Inflammatory macrophage treated with lipopolysaccharide for 1 hour (primary cell): ENCODE measurements around the gene MVD.
"Not testable (repeated sequence)": the region's sequence is repeated elsewhere in the genome, so short reads cannot be mapped to it uniquely, and the experiment has no call there.

ENCODE experiments used
- DNase-seq, 2 donors: peaks; one replicate each; pipeline ENCODE4 v3.0.0-alpha.2; 2020 to 2022

Gene MVD

GRCh38 chr16:88622866-88623265 is 40.0 kb downstream of the MVD start:
- no peak for DNase-seq

- no peak for DNase-seq
Measured at GRCh38 chr16:88622125-88622524, 40.8 kb downstream of the MVD start.

- no peak for DNase-seq
Measured at GRCh38 chr16:88619859-88620815, 42.8 kb downstream of the MVD start.

- no peak for DNase-seq
Measured at GRCh38 chr16:88618956-88619667, 43.8 kb downstream of the MVD start.

DNA sequence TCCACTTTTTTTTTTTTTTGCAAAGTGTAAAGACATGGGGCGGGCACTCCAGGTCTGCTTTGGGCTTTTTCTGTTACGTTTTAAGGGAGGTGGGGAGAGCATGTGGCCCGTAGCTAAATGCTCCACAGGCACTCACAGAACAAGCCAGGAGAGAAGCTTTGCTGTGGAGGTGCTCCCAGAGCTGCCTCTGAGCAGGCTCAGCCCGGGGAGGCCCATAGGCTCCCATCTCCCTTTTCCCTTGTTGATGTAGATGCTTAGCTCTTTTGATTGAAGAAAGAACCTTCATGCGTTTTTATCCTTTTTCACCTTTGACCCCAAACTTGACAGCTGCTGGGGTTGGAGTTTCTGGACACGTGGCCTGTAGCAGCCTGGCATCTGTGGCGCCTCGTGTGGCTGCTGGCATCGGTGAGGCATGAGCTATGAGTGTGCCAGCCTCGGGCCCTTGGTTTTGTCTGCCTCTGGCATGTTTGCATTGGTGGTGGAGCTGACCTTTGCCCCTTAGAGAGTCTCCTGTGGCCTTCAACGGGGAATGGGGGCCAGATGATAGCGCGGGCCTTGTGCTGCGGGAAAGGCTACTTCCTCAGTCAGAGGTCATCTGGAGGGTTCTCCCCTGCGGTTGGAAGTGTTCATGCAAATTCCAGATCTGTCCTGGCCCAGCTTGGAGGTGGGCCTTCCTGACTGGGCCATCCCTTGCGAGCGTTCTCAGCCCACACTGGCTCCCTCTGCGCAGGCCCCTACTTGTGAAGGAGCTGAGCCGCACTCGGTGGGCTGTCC is 44.5 kb downstream of the MVD start:
- DNase-seq = no peak

GRCh38 chr16:88617268-88618031 is 45.4 kb downstream of the MVD start:
- no peak for DNase-seq

DNA sequence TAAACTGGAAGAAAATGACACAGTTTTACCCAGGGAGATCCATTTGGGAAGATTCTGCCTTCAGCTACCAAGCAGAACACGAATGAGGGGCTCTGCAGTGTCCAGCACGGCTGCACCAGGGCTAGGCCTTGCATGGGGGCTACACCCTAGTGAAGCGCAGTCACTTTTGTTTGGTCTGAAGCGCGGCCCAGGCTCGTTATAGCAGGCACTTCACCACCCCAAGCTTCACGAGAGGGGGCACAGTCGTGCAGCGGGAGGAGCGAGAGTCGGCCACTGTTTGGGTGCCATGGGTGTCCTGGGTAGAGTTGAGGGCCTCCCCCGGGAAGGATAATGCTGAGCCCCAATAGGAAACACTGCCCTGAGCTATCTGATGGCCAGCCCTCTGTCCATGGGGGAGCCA is 46.2 kb downstream of the MVD start:
- no peak for DNase-seq

- no peak for DNase-seq
Measured at GRCh38 chr16:88616320-88616719, 46.6 kb downstream of the MVD start.

- DNase-seq = no peak
Measured at GRCh38 chr16:88614818-88615580, 47.9 kb downstream of the MVD start.

GRCh38 chr16:88613911-88614817 is 48.7 kb downstream of the MVD start:
- DNase-seq = no peak

- no peak for DNase-seq
Measured at GRCh38 chr16:88613293-88613692, 49.6 kb downstream of the MVD start.

DNA sequence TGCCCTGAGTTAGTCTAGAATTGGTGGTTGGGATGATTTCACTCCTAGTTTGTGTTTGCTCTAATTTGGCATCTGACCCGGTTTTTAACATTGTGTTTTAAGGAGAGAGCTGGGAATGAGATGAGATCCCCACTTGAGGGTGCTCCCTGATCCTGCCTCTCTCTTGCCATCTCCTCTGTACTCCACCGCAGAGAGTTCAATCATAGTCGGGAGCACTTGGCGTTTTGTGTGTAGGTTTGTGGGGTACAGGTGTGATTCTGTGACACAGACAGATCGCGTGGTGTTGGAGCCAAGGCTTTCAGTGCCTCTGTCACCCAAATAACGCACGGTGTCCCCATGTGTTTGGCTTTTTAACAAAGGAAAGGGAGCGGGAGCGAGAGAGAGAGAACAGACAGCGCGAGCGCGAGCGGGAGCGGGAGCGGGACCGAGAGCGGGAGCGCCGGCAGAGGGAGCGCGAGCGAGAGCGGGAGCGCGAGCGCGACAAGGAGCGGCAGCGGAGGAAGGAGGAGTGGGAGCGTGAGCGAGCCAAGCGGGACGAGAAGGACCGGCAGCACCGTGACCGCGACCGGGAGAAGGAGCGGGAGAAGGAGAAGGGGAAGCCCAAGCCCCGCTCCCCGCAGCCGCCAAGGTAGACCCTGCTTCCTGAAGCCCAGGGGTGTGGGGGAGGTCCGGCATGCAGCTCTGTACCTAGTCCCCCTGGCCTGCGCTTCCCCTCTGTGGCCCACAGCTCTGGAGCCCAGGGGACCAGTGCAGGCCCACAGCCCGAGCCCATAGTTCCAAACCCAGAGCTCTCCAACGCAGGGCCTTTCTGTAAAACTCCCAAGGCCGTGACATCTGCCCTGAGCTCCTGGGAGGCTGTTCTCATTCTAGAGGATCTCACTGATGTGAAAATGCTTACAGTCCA is 51.7 kb downstream of the MVD start:
- DNase-seq = no peak

DNA sequence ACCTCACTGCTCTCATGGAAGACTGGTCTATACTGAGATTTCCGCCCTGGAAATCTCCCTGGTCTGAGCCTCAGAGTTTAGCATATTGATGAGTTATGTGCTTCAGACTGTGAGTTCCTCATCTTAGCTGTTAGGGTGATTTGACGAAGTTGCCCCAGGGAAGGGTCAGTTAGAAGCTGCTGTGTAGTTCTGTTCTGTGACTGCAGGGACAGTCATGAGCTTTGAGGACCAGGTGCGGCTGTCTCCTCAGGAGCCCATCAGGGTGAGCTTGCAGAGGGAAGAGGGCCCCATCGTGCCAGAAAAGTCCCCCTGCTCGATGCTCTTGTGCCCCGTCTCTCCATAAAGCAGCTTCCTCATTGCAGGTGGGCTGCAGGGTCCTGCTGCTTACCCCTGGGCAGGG is 52.8 kb downstream of the MVD start:
- DNase-seq = no peak

DNA sequence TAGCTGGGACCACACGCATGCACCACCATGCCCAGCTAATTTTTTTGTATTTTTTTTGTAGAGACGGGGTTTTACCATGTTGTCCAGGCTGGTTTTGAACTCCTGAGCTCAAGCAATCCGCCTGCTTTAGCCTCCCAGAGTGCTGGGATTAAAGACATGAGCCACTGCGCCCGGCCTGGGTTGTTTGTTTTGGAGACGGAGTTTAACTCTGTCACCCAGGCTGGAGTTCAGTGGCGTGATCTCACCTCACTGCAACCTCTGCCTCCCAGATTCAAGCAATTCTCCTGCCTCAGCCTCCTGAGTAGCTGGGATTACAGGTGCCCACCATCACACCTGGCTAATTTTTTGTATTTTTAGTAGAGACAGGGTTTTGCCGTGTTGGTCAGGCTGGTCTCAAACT is 53.5 kb downstream of the MVD start:
- DNase-seq = not testable (repeated sequence)

DNA sequence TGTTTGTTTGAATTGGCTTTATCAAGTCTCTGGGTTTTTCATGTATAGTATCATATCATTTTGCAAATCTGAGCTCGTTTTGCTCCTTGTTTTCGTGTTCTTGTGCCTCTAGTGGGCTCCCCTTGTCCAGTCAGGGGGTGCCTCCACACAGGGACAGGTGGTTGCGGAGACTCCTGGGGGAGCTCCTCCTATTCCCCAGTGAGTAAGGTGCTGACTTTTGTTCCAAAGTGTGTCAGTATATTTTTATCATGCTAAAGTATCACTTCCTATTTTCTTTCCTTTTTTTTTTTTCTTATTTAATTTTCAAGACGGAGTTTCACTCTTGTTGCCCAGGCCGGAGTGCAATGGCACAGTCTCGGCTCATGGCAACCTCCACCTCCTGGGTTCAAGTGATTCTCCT is 54.8 kb downstream of the MVD start:
- no peak for DNase-seq

GRCh38 chr16:88606148-88606757 is 56.6 kb downstream of the MVD start:
- DNase-seq = no peak

DNA sequence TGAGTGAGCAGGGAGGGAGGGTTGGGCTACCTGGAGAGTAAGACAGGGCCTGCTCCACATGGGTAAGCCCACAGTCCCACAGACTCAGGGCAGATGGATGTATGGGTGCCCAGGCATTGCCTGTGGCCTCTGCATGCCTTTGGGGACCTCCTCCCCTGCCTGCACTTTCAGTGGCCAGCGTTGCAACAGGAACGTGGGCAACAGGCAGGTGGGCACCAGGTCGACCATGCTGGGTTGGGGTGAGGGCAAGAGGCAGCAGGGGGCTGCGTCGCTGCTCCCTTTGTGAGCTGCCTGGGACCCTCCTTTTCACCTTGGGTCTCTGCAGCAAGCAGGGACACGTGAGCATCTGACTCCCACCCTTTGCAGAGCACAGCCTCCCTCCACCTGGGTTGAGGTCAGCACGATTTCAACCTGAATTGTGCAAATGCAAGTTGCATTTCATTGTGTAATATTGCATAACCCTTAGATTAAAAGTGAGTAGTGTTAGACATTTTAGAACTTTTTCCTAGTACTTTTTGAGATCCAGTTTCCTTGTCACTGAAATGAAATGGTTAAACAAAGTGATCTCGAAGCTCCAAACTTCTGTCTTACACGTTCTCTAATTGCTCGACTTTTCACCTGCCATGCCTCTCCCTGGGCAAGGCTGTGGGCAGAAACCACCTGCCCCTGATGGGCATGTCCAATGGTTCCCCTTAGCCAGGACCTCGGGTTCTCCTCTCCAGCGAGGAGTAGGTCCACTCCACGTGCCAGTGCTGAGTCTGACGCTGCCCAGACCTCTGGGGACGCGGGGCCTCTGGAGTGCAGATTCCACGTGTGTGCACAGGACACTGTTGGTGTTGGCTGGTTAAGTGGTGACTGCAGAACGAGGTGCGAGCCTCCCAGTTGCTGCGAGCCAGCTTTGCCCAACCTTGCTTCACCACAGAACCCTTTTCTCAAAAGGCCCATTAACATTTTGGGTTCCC is 57.4 kb downstream of the MVD start:
- DNase-seq = no peak

- DNase-seq = no peak
Measured at GRCh38 chr16:88602091-88602490, 60.8 kb downstream of the MVD start.
